GM12875 (cell line): ENCODE data around the gene CTNNA3.

Experiments used
- H3K4me3 ChIP-seq: one replicate; pipeline ENCODE4 v1.5.1; 2011; ENCODE audit warnings: low read depth, low read length, control low read depth
- TF ChIP-seq, protein P1 (sequence below): IDR thresholded peaks from 2 replicates; pipeline ENCODE4 v1.5.1; 2011; ENCODE audit warnings: low read depth, mild to moderate bottlenecking, control low read depth, inconsistent platforms, low read length, moderate library complexity, borderline replicate concordance; ENCODE audit not compliant: insufficient read depth

CTNNA3 gene

DNA sequence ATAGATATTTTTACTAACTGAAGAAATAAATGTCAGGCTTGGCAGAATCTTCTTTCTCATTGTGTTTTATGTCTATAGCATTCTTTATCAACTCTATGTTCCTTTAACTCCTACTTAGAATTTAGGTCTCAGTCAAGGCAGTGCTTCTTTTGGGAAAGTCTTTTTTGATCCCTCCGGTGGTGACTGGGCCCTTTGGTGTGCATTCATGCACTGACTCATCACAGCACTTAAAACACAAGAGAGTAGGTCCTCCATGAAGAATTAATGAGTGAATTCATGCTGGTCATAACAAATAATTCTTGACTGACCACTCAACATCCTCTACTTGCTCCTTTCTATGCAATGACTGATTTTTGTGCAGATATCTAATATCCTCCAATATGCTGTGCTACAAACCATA lies 1229.0 kb downstream of the CTNNA3 start:
- TF ChIP-seq, protein P1, sequence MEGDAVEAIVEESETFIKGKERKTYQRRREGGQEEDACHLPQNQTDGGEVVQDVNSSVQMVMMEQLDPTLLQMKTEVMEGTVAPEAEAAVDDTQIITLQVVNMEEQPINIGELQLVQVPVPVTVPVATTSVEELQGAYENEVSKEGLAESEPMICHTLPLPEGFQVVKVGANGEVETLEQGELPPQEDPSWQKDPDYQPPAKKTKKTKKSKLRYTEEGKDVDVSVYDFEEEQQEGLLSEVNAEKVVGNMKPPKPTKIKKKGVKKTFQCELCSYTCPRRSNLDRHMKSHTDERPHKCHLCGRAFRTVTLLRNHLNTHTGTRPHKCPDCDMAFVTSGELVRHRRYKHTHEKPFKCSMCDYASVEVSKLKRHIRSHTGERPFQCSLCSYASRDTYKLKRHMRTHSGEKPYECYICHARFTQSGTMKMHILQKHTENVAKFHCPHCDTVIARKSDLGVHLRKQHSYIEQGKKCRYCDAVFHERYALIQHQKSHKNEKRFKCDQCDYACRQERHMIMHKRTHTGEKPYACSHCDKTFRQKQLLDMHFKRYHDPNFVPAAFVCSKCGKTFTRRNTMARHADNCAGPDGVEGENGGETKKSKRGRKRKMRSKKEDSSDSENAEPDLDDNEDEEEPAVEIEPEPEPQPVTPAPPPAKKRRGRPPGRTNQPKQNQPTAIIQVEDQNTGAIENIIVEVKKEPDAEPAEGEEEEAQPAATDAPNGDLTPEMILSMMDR, result no peak
- H3K4me3 ChIP-seq, result no peak overlapping the region

DNA sequence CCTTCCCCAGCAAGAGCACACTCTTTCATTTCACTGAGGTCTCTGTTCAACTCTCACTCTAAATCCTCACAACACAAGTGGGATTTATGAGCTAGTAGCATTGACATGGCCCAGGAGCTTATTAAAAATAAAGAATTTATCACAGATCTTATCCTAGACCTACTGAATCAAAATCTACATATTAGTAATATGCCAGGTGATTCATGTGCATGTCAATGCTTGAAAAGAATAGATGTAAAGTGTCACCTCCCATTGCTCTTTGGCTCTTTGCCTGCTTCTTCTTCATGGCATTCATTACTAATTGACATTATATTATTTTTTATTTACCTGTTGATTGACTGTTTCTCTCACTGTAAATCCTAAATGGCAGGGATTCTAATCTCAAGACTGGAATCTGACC lies 1229.4 kb downstream of the CTNNA3 start:
- no peak overlapping the region for H3K4me3 ChIP-seq
- TF ChIP-seq, protein P1, result no peak

DNA sequence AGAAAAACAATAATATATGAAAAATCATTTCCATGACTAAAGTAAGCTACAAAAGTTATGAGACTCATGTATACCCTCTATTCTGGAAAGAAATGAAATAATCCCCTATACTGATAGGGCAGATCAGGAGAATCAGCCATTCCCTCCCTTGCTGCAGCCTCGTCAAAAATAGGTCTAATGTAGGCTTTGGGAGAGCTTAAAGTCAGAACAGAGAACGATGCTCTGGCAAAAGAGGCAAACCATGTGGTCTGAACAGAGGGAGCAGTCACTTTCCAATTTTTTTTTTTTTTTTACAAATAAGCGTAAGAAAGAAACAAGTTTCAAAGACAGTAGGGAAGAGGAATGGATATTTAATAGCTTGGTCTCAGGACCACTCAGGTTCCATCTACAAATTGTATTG lies 1232.4 kb downstream of the CTNNA3 start:
- H3K4me3 ChIP-seq, result no peak overlapping the region
- TF ChIP-seq, protein P1, result no peak

DNA sequence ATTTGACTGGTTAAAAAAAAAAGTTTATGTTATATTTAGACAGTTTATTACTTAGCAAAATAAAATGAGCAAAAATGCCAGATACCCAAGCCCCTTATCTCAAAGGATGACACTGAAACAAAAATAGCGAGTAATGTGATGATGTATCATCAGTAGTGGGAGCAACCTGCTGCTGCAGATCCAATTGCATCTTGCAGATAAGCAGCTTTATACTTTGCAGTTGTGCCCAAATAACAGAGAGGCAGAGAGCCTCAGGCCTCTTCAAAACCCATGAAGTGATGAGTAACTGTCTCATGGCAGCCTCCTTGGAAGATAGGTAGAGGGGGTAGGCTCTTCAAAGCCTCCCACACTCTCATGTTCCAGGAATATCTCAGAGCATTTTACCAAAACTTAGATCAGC lies 1238.4 kb downstream of the CTNNA3 start:
- TF ChIP-seq, protein P1, result no peak
- no peak overlapping the region for H3K4me3 ChIP-seq

DNA sequence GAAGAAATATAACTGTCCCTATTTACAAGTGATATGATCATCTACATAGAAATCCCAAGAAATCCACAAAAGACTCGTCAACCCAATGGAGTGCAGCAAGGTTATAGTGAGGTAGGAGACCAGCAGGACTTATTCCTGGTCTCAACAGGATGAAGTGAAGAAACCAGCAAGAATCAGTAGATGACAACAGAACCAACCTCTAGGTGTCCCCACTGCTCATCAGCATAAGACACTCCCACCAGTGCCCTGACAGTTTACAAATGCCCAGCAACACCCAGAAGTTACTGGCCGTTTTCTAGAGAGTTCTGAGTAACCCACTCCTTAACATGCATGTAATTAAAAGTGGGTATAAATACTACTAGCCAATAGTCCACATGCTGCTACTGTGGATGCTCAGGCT lies 1240.7 kb downstream of the CTNNA3 start:
- TF ChIP-seq, protein P1, result no peak

DNA sequence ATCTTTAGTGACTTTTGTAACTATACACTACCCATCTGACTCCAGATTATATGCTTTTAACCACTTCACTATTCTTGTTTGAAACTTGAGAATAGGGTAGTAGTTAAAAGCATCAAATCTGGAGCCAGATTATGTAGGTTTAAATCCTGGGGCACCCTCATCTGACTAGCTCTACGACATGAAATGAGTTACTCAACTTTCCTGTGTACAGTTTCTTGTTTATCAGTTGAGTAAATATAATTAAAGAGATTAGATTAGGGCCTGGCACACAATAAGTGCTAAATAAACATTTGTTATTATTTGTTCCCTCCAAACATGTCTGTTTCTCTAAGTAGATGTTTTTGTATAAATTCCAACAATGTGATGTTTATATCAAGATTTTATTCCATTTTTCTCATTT lies 1255.4 kb downstream of the CTNNA3 start:
- H3K4me3 ChIP-seq, result no peak overlapping the region
- TF ChIP-seq, protein P1, result no peak

More for the DNA sequence above, 1240.7 kb downstream of the CTNNA3 start:
- H3K4me3 ChIP-seq, result no peak overlapping the region

DNA sequence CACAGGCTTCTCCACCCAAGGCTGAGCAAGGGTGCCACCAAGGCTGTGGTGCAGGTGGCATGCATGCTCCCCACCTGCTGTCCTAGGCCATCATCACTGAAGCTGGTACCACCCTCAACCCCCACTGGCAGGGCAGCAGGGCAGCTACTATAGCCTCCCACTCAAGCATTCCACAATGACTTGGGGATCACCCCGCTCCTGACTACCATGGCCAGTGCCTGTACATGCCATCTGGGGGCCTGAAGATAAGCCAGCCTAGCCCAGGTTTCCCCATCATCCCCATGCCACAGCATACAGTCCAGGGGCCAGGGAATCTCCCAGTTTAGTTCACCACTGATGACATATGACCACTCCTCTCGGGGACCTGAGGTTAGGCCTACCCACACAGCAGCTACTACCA lies 1281.1 kb downstream of the CTNNA3 start:
- TF ChIP-seq, protein P1, result no peak
- H3K4me3 ChIP-seq, result no peak overlapping the region
